ENCODE results near the gene CFAP97. TPM values are rescaled to one million over a fixed set of nuclear protein-coding genes. Genes with fewer than 3 reads are reported as not detected.
A peak's percentile ranks its signal among the peaks of the same experiment; 100 is the strongest.

CFAP97 gene
- total and polyA plus RNA-seq, 9 of the 15 experiments (the other 6 are each of a cell fraction or from before 2014, with no cell fraction given) = 17.3 to 57.8 (median 44.4) TPM

GRCh38 chr4:185235843-185236503 is 32.2 kb upstream of the CFAP97 start (continued):
- TF ChIP-seq TBL1XR1 (IDR thresholded peaks at IDR 0.05; ENCODE audit: low read length in 2 of 2) = 0 out of 4 replicates have a peak, but pooled peaks of 1 of the 2 experiments have one; percentile 13
- TF ChIP-seq, protein P1, sequence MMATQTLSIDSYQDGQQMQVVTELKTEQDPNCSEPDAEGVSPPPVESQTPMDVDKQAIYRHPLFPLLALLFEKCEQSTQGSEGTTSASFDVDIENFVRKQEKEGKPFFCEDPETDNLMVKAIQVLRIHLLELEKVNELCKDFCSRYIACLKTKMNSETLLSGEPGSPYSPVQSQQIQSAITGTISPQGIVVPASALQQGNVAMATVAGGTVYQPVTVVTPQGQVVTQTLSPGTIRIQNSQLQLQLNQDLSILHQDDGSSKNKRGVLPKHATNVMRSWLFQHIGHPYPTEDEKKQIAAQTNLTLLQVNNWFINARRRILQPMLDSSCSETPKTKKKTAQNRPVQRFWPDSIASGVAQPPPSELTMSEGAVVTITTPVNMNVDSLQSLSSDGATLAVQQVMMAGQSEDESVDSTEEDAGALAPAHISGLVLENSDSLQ (IDR thresholded peaks at IDR 0.05) = peak; percentile 48
- no peak for TF ChIP-seq FUS (optimal IDR thresholded peaks at IDR 0.05; ENCODE audit: low read depth, low read length)
- no peak for TF ChIP-seq ZEB2 (IDR thresholded peaks at IDR 0.05)
- peak; percentile 9 for TF ChIP-seq PRDM10 (IDR thresholded peaks at IDR 0.05; ENCODE audit: partially characterized antibody)
- TF ChIP-seq SOX6 (IDR thresholded peaks at IDR 0.05) = peak; percentile 87
- TF ChIP-seq MEIS2 (IDR thresholded peaks at IDR 0.05; ENCODE audit: partially characterized antibody) = peak; percentile 71
- TF ChIP-seq NR2C1 (IDR thresholded peaks at IDR 0.05) = no peak
- no peak for TF ChIP-seq NR2C1 (tag; IDR thresholded peaks at IDR 0.05)
- peak; percentile 48; the same call in 1 of the 2 replicates for TF ChIP-seq JUND (IDR thresholded peaks at IDR 0.05; ENCODE audit: borderline replicate concordance, low read depth, low read length)
- TF ChIP-seq JUND (tag; IDR thresholded peaks at IDR 0.05; ENCODE audit: borderline replicate concordance, low read depth, low read length) = no peak; the same call in 2 of the 3 replicates
- no peak for TF ChIP-seq E2F8 (IDR thresholded peaks at IDR 0.05; ENCODE audit: low read depth, partially characterized antibody)
- no peak for TF ChIP-seq ZNF263 (CRISPR knock-in tag; IDR thresholded peaks at IDR 0.05; ENCODE audit: borderline replicate concordance)
- TF ChIP-seq ZNF239 (CRISPR knock-in tag; IDR thresholded peaks at IDR 0.05) = no peak
- no peak for TF ChIP-seq ZBTB43 (CRISPR knock-in tag; IDR thresholded peaks at IDR 0.05)
- peak; percentile 41 for TF ChIP-seq NCOR1 (IDR thresholded peaks at IDR 0.05)
- TF ChIP-seq, protein P2, sequence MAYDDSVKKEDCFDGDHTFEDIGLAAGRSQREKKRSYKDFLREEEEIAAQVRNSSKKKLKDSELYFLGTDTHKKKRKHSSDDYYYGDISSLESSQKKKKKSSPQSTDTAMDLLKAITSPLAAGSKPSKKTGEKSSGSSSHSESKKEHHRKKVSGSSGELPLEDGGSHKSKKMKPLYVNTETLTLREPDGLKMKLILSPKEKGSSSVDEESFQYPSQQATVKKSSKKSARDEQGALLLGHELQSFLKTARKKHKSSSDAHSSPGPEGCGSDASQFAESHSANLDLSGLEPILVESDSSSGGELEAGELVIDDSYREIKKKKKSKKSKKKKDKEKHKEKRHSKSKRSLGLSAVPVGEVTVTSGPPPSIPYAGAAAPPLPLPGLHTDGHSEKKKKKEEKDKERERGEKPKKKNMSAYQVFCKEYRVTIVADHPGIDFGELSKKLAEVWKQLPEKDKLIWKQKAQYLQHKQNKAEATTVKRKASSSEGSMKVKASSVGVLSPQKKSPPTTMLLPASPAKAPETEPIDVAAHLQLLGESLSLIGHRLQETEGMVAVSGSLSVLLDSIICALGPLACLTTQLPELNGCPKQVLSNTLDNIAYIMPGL (CRISPR knock-in tag; IDR thresholded peaks at IDR 0.05) = no peak
- peak; percentile 80 for TF ChIP-seq RFX1 (IDR thresholded peaks at IDR 0.05)
